B cell (primary cell): ENCODE results near the gene SLC6A2.

Experiments used
- EZH2 ChIP-seq: IDR thresholded peaks from 2 replicates; pipeline ENCODE4 v1.6.1; 2012; ENCODE audit warnings: borderline replicate concordance, low read depth, mild to moderate bottlenecking, moderate library complexity, low read length; ENCODE audit not compliant: insufficient read depth, poor library complexity, severe bottlenecking
- TF ChIP-seq, protein P1 (sequence below): fragments of 200-600 bp; IDR thresholded peaks from one replicate; pipeline ENCODE4 v1.8.0; 2022; ENCODE audit warnings: antibody characterized with exemption, mild to moderate bottlenecking

DNA sequence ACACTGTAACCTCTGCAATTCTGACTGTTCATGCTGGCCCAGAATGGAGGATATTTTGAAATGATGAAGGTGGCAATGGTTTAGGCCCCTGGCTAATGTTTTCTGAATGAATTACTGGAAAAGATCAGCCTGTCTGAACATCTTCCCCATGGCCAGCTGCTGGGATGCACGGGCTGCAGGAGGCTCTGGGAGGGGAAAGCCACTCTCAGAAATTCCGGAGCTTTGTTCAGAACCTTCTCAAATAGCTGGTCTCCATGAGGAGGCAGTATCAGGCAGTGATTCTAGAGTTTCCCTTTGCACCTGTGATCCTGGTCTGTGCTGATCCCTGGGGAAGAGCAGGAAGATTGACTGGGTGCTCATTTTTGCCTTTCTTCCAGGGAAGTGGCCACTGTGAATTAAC lies 5.0 kb downstream of the SLC6A2 start:
- TF ChIP-seq, protein P1, sequence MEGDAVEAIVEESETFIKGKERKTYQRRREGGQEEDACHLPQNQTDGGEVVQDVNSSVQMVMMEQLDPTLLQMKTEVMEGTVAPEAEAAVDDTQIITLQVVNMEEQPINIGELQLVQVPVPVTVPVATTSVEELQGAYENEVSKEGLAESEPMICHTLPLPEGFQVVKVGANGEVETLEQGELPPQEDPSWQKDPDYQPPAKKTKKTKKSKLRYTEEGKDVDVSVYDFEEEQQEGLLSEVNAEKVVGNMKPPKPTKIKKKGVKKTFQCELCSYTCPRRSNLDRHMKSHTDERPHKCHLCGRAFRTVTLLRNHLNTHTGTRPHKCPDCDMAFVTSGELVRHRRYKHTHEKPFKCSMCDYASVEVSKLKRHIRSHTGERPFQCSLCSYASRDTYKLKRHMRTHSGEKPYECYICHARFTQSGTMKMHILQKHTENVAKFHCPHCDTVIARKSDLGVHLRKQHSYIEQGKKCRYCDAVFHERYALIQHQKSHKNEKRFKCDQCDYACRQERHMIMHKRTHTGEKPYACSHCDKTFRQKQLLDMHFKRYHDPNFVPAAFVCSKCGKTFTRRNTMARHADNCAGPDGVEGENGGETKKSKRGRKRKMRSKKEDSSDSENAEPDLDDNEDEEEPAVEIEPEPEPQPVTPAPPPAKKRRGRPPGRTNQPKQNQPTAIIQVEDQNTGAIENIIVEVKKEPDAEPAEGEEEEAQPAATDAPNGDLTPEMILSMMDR = no peak
- TF ChIP-seq EZH2 = no peak
